ENCODE results near the gene AXIN2.

Gene AXIN2

GRCh38 chr17:65551267-65552040 lies 10.0 kb downstream of the AXIN2 start:
- TF ChIP-seq ZNF335 (tag by site-specific recombination; conservative IDR thresholded peaks at IDR 0.05) (no peak), ZBTB1 (tag by site-specific recombination; IDR thresholded peaks at IDR 0.05) (no peak), SCRT1 (tag by site-specific recombination; IDR thresholded peaks at IDR 0.05; ENCODE audit: borderline replicate concordance) (no peak), PRDM2 (tag by site-specific recombination; IDR thresholded peaks at IDR 0.05; ENCODE audit: borderline replicate concordance) (no peak), ZNF530 (tag by site-specific recombination; IDR thresholded peaks at IDR 0.05; ENCODE audit: low read depth) (no peak), SP7 (tag by site-specific recombination; IDR thresholded peaks at IDR 0.05) (no peak), GLIS2 (tag by site-specific recombination; IDR thresholded peaks at IDR 0.05) (no peak), MYNN (tag by site-specific recombination; IDR thresholded peaks at IDR 0.05; ENCODE audit: borderline replicate concordance) (no peak), ZNF580 (tag by site-specific recombination; IDR thresholded peaks at IDR 0.05) (no peak), ZNF121 (tag by site-specific recombination; IDR thresholded peaks at IDR 0.05) (no peak), YY1 (tag by site-specific recombination; IDR thresholded peaks at IDR 0.05) (no peak), ZFP69B (tag by site-specific recombination; IDR thresholded peaks at IDR 0.05) (no peak), PRDM4 (tag by site-specific recombination; IDR thresholded peaks at IDR 0.05) (no peak), ZNF16 (tag by site-specific recombination; IDR thresholded peaks at IDR 0.05; ENCODE audit: low read depth) (no peak), ZNF266 (tag by site-specific recombination; IDR thresholded peaks at IDR 0.05; ENCODE audit: low read depth) (no peak), ZNF624 (tag by site-specific recombination; IDR thresholded peaks at IDR 0.05) (no peak), ZNF2 (tag by site-specific recombination; IDR thresholded peaks at IDR 0.05) (no peak), GLI4 (tag by site-specific recombination; IDR thresholded peaks at IDR 0.05) (no peak), ZNF138 (tag by site-specific recombination; IDR thresholded peaks at IDR 0.05; ENCODE audit: borderline replicate concordance) (no peak)
- ChIA-PET POLR2A (no interaction called here), CTCF (no interaction called here)
- H3K4me3 ChIP-seq (ENCODE audit: low read depth, low read length), result no peak overlapping the region
- peaks cover 3 to 54% of the 10 kb centered on the region in 2 experiments; a peak in 2 of 3 replicates for H3K36me3 ChIP-seq (ENCODE audit: control insufficient read depth in 2 of 2, insufficient read depth in 1 of 2, low read length in 2 of 2)
- H3K27ac ChIP-seq (ENCODE audit: extremely low read depth, low read depth, low read length), result no peak overlapping the region
- peaks cover 15% of the 10 kb centered on the region for H3K4me1 ChIP-seq (ENCODE audit: control insufficient read depth, insufficient read depth, low read length)
- no peaks in the 10 kb centered on the region for H3K9me3 ChIP-seq (ENCODE audit: control insufficient read depth, insufficient read depth, low read depth, low read length)
